SK-N-SH (cell line): ENCODE measurements around the gene HHLA2. TPM values are rescaled to one million over a fixed set of nuclear protein-coding genes. Genes with fewer than 3 reads are reported as not detected.

Source experiments
- CTCF ChIA-PET: fragments of 300-600, 350-600 bp; formaldehyde crosslinking; extraction: SDS; loops from one replicate; lab custom pipeline; 2021; lab: Yijun Ruan, JAX
- POLR2A ChIA-PET: fragments of 350-600 bp; sonication (Branson Sonifier 250); formaldehyde crosslinking; extraction: SDS; loops from one replicate; lab custom pipeline; 2020; ENCODE audit warnings: antibody characterized with exemption, inconsistent platforms; lab: Yijun Ruan, JAX
- DNase-seq: peaks from one replicate; pipeline ENCODE4 v3.0.0; 2012
- H2AFZ ChIP-seq: fragments of 200-600 bp; sonication (generic); 2 replicates; pipeline ENCODE4 v1.8.1; 2016; ENCODE audit warnings: antibody characterized with exemption, mild to moderate bottlenecking, low read depth
- H3F3A ChIP-seq: fragments of 200-600 bp; sonication (generic); replicated peaks from 2 replicates; pipeline ENCODE3; 2016; ENCODE audit warnings: antibody characterized with exemption, mild to moderate bottlenecking; ENCODE audit not compliant: insufficient read depth
- H3K27ac ChIP-seq, 2 experiments: fragments of 200-500 bp in 1 of 2; fragments of 200-600 bp in 1 of 2; sonication (Bioruptor generic) in 1 of 2; sonication (generic), shearing (Covaris generic) in 1 of 2; 2 replicates each; pipeline versions ENCODE4 v1.5.1 to v1.6.1; 2014 to 2016; ENCODE audit warnings: low read depth in 2 of 2, inconsistent platforms in 1 of 2, low read length in 1 of 2, mild to moderate bottlenecking in 1 of 2, mixed read lengths in 1 of 2
- H3K27me3 ChIP-seq: fragments of 200-600 bp; sonication (generic), shearing (Covaris generic); 2 replicates; pipeline ENCODE4 v1.6.1; 2016; ENCODE audit warnings: mixed run types; ENCODE audit not compliant: insufficient read depth
- H3K36me3 ChIP-seq, 2 experiments: fragments of 200-500 bp in 1 of 2; fragments of 200-600 bp in 1 of 2; sonication (Bioruptor generic) in 1 of 2; sonication (generic) in 1 of 2; replicated peaks in 1 of 2; 2 replicates each; pipeline versions ENCODE3 to v1.5.1; 2014 to 2016; ENCODE audit warnings: low read length in 1 of 2, mild to moderate bottlenecking in 1 of 2; ENCODE audit not compliant: insufficient read depth in 2 of 2, control insufficient read depth in 1 of 2
- H3K4me1 ChIP-seq, 2 experiments: fragments of 200-500 bp in 1 of 2; fragments of 200-600 bp in 1 of 2; sonication (Bioruptor generic) in 1 of 2; sonication (generic), shearing (Covaris generic) in 1 of 2; 2 replicates each; pipeline versions ENCODE4 v1.5.1 to v1.6.1; 2014 to 2016; ENCODE audit warnings: low read depth in 1 of 2, low read length in 1 of 2, mixed run types in 1 of 2; ENCODE audit not compliant: insufficient read depth in 2 of 2, control insufficient read depth in 1 of 2
- H3K4me2 ChIP-seq: fragments of 200-600 bp; sonication (generic), shearing (Covaris generic); 2 replicates; pipeline ENCODE4 v1.6.1; 2017; ENCODE audit warnings: mixed run types
- H3K4me3 ChIP-seq, 2 experiments: fragments of 200-500 bp in 1 of 2; fragments of 200-600 bp in 1 of 2; sonication (Bioruptor generic) in 1 of 2; sonication (generic), shearing (Covaris generic) in 1 of 2; 2 replicates each; pipeline versions ENCODE4 v1.5.1 to v1.8.1; 2014 to 2016; ENCODE audit warnings: low read depth in 2 of 2, inconsistent platforms in 1 of 2, low read length in 1 of 2, mild to moderate bottlenecking in 1 of 2, mixed read lengths in 1 of 2, moderate library complexity in 1 of 2
- H3K79me2 ChIP-seq: fragments of 200-600 bp; sonication (generic); 2 replicates; pipeline ENCODE4 v1.8.1; 2017; ENCODE audit warnings: mild to moderate bottlenecking; ENCODE audit not compliant: insufficient read depth
- H3K9ac ChIP-seq: fragments of 200-600 bp; sonication (generic); 2 replicates; pipeline ENCODE4 v1.6.1; 2017; ENCODE audit warnings: mixed run types
- H3K9me2 ChIP-seq: fragments of 200-600 bp; sonication (generic); 2 replicates; pipeline ENCODE4 v1.6.1; 2017; ENCODE audit warnings: mixed run types
- H3K9me3 ChIP-seq: fragments of 200-600 bp; sonication (generic); 2 replicates; pipeline ENCODE4 v1.6.1; 2017; ENCODE audit warnings: mixed run types, mild to moderate bottlenecking, moderate library complexity
- H4K20me1 ChIP-seq: fragments of 200-600 bp; sonication (generic); 2 replicates; pipeline ENCODE4 v1.6.1; 2017; ENCODE audit warnings: mild to moderate bottlenecking, mixed run types; ENCODE audit not compliant: insufficient read depth
- CHD2 ChIP-seq: fragments of 150-350 bp; IDR thresholded peaks from 2 replicates; pipeline ENCODE4 v1.6.1; 2018; ENCODE audit warnings: low read length; ENCODE audit not compliant: partially characterized antibody
- CTCF ChIP-seq: fragments of 200-600 bp; sonication (generic); IDR thresholded peaks from 2 replicates; pipeline ENCODE4 v1.6.1; 2017; ENCODE audit warnings: antibody characterized with exemption, mild to moderate bottlenecking, moderate library complexity
- EP300 ChIP-seq, 2 experiments: IDR thresholded peaks; 2 replicates each; pipeline versions ENCODE4 v1.4.0 to v1.6.1; 2012; ENCODE audit warnings: borderline replicate concordance in 1 of 2, low read depth in 1 of 2, low read length in 1 of 2
- FOSL2 ChIP-seq: IDR thresholded peaks from 2 replicates; pipeline ENCODE4 v1.4.0; 2012; ENCODE audit warnings: low read depth, mild to moderate bottlenecking, moderate library complexity, borderline replicate concordance
- FOXJ3 ChIP-seq: sonication (generic); formaldehyde crosslinking; IDR thresholded peaks from 2 replicates; pipeline ENCODE4 v1.5.1; 2020; ENCODE audit warnings: mild to moderate bottlenecking, missing genetic modification reagents
- FOXM1 ChIP-seq: IDR thresholded peaks from 2 replicates; pipeline ENCODE4 v1.4.0; 2012; ENCODE audit warnings: low read depth, mild to moderate bottlenecking
- GABPA ChIP-seq: IDR thresholded peaks from 2 replicates; pipeline ENCODE4 v1.4.0; 2012; ENCODE audit warnings: low read depth, mild to moderate bottlenecking
- MEF2A ChIP-seq: IDR thresholded peaks from 2 replicates; pipeline ENCODE4 v1.4.0; 2012; ENCODE audit warnings: low read depth, borderline replicate concordance
- MXI1 ChIP-seq: IDR thresholded peaks from 2 replicates; pipeline ENCODE4 v1.6.1; 2012; ENCODE audit warnings: mild to moderate bottlenecking, low read depth, low read length, improper control_type of control experiment
- NFIC ChIP-seq: IDR thresholded peaks from 2 replicates; pipeline ENCODE4 v1.4.0; 2012; ENCODE audit warnings: borderline replicate concordance
- NRF1 ChIP-seq: IDR thresholded peaks from 2 replicates; pipeline ENCODE4 v1.6.1; 2012; ENCODE audit warnings: low read depth, mild to moderate bottlenecking, low read length
- POLR2AphosphoS5 ChIP-seq: IDR thresholded peaks from 2 replicates; pipeline ENCODE4 v1.6.1; 2012; ENCODE audit warnings: low read depth, low read length
- RCOR1 ChIP-seq: fragments of 150-350 bp; IDR thresholded peaks from 2 replicates; pipeline ENCODE4 v1.6.1; 2017; ENCODE audit warnings: antibody characterized with exemption, low read length
- RXRA ChIP-seq: IDR thresholded peaks from 2 replicates; pipeline ENCODE4 v1.4.0; 2012; ENCODE audit warnings: low read depth, mild to moderate bottlenecking, borderline replicate concordance
- SIN3A ChIP-seq: IDR thresholded peaks from 2 replicates; pipeline ENCODE4 v1.6.1; 2012; ENCODE audit warnings: low read depth, mild to moderate bottlenecking, low read length, moderate library complexity, borderline replicate concordance
- SMC3 ChIP-seq: IDR thresholded peaks from 2 replicates; pipeline ENCODE4 v1.6.1; 2012; ENCODE audit warnings: low read depth, low read length, improper control_type of control experiment
- TAF1 ChIP-seq: IDR thresholded peaks from 2 replicates; pipeline ENCODE4 v1.6.1; 2012; ENCODE audit warnings: low read depth, mild to moderate bottlenecking, low read length, moderate library complexity, borderline replicate concordance
- TEAD4 ChIP-seq: IDR thresholded peaks from 2 replicates; pipeline ENCODE4 v1.4.0; 2012; ENCODE audit warnings: mild to moderate bottlenecking, borderline replicate concordance; ENCODE audit not compliant: insufficient read depth
- YY1 ChIP-seq: IDR thresholded peaks from 2 replicates; pipeline ENCODE4 v1.4.0; 2012; ENCODE audit warnings: low read depth, mild to moderate bottlenecking
- ZBTB33 ChIP-seq: IDR thresholded peaks from 2 replicates; pipeline ENCODE4 v1.4.0; 2012; ENCODE audit warnings: low read depth, borderline replicate concordance
- WGBS: methylation state at CpG from one replicate; pipeline ENCODE4 v1.1.6; 2017; ENCODE audit warnings: low lambda C conversion rate; 5-methylcytosine and 5-hydroxymethylcytosine counted together
- polyA plus RNA-seq, 3 experiments: library from polyadenylated mRNA; depleted of rRNA; stranded (reverse); fragments of >200 nt; gene quantifications; 2 replicates each; pipeline ENCODE4 v1.2.3, GENCODE V29; 2012

Gene HHLA2
- polyA plus RNA-seq, 1 of the 3 experiments (the other 2 are of a cell fraction) = not detected

DNA sequence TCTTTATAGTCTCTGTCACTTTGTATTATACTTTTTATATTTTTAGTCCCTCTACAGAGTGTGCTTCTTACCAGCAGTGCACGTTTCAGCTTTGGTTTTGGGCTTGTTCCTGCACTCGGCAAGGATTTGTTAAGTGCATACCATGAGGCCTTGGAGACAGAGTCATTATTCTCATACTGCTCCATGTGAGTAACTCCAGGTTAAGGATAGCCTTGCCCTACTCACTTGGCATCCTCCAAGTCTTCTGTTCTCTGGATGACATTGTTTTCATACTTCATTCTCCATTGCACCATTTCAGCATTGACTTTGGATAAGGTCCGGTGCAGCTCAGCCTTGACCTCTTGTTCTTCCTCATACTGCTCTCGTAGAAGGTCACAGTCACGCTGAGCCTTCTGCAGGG, 117.7 kb downstream of the HHLA2 start:
- Histone ChIP-seq H3K9me2 (no peaks in the 10 kb centered on the region), H2AFZ (no peak overlapping the region), H3K4me1 (peaks cover 3 to 15% of the 10 kb centered on the region in 2 experiments; a peak in 3 of 4 replicates), H3K27me3 (no peaks in the 10 kb centered on the region), H3F3A (peaks cover 11% of the 10 kb centered on the region), H3K4me2 (no peak overlapping the region), H3K79me2 (no peaks in the 10 kb centered on the region), H4K20me1 (no peaks in the 10 kb centered on the region), H3K9ac (no peak overlapping the region), H3K36me3 (no peaks in the 10 kb centered on the region), H3K4me3 (no peak overlapping the region), H3K9me3 (no peaks in the 10 kb centered on the region), H3K27ac (no peak overlapping the region)
- no peak for TF ChIP-seq TEAD4
- TF ChIP-seq POLR2AphosphoS5 = no peak
- TF ChIP-seq NFIC = no peak
- TF ChIP-seq MEF2A = no peak
- TF ChIP-seq CHD2 = no peak
- no peak for TF ChIP-seq FOXJ3 (CRISPR knock-in tag)
- no peak for TF ChIP-seq RXRA
- no peak for TF ChIP-seq FOSL2
- TF ChIP-seq ZBTB33 = no peak
- TF ChIP-seq SMC3 = no peak
- TF ChIP-seq YY1 = no peak
- no peak for TF ChIP-seq SIN3A
- no peak for TF ChIP-seq GABPA
- TF ChIP-seq CTCF = no peak
- TF ChIP-seq TAF1 = no peak
- TF ChIP-seq NRF1 = no peak
- no peak for TF ChIP-seq RCOR1
- TF ChIP-seq FOXM1 = no peak
- no peak for TF ChIP-seq EP300 (IDR thresholded peaks at IDR 0.05; ENCODE audit: borderline replicate concordance in 1 of 2, low read depth in 1 of 2, low read length in 1 of 2)
- no peak for TF ChIP-seq MXI1
- 90% methylated on average over 5 of the region's 5 CpGs for WGBS
- ChIA-PET POLR2A (no interaction called here), CTCF (interaction anchor here (0.8 to 1.4 kb wide), 3 partner anchors 8 to 738 kb away, joined by 3 to 4 read pairs (median 3); no protein-coding TSS in a partner anchor)
- no peak for DNase-seq
